NB4 (cell line): ENCODE measurements around the gene USF2.

ENCODE experiments used
- DNase-seq: peaks from one replicate; pipeline ENCODE4 v3.0.0; 2010; ENCODE audit warnings: low read depth
- H3K4me3 ChIP-seq: one replicate; pipeline ENCODE4 v1.5.1; 2011; ENCODE audit warnings: mild to moderate bottlenecking, low read depth, low read length, moderate library complexity
- CTCF ChIP-seq: IDR thresholded peaks from one replicate; pipeline ENCODE4 v1.5.1; 2012; ENCODE audit warnings: low read depth, low read length
- MAX ChIP-seq: IDR thresholded peaks from 2 replicates; pipeline ENCODE4 v1.6.1; 2011; ENCODE audit warnings: low read depth, low read length
- MYC ChIP-seq: IDR thresholded peaks from 2 replicates; pipeline ENCODE4 v1.6.1; 2011; ENCODE audit warnings: low read depth, low read length
- POLR2A ChIP-seq: IDR thresholded peaks from 2 replicates; pipeline ENCODE4 v1.6.1; 2011; ENCODE audit warnings: mild to moderate bottlenecking; ENCODE audit not compliant: insufficient read length; ENCODE audit errors: extremely low read depth

Gene USF2

GRCh38 chr19:35321291-35321690 is 52.5 kb downstream of the USF2 start:
- DNase-seq = no peak
- no peak overlapping the region for H3K4me3 ChIP-seq
- TF ChIP-seq MYC (no peak), CTCF (no peak), POLR2A (no peak), MAX (no peak)

GRCh38 chr19:35322014-35322413 is 53.3 kb downstream of the USF2 start:
- TF ChIP-seq MAX (no peak), POLR2A (no peak), CTCF (no peak), MYC (no peak)
- H3K4me3 ChIP-seq = no peak overlapping the region
- no peak for DNase-seq

- no peak overlapping the region for H3K4me3 ChIP-seq
- no peak for DNase-seq
- TF ChIP-seq MAX (no peak), CTCF (peak; percentile 7), POLR2A (no peak), MYC (no peak)
Observed at GRCh38 chr19:35327642-35328041, 58.9 kb downstream of the USF2 start.

- no peak for TF ChIP-seq MAX
- DNase-seq = peak; percentile 44
- H3K4me3 ChIP-seq = no peak within 1 kb of the TSS
Observed at GRCh38 chr19:35328851-35329285, 60.1 kb downstream of the USF2 start, which contains the start of gene CD22. CD22 (plus strand) TSS chr19:35329187; CDS start chr19:35332041, 2,854 bp downstream.

- DNase-seq = no peak
- no peak overlapping the region for H3K4me3 ChIP-seq
Observed at GRCh38 chr19:35329323-35329722, 60.6 kb downstream of the USF2 start.

More at GRCh38 chr19:35329323-35329722, 60.6 kb downstream of the USF2 start:
- TF ChIP-seq MAX = no peak
- no peak for TF ChIP-seq POLR2A
- no peak for TF ChIP-seq MYC
- no peak for TF ChIP-seq CTCF
